ENCODE measurements around the gene PIAS4. TPM values are rescaled to one million over a fixed set of nuclear protein-coding genes. Genes with fewer than 3 reads are reported as not detected.

The PIAS4 gene
- total and polyA plus RNA-seq, 9 of the 15 experiments (the other 6 are each of a cell fraction or from before 2014, with no cell fraction given): 0.27 to 34.9 (median 14.4) TPM

GRCh38 chr19:3959766-3960131 lies 47.8 kb upstream of the PIAS4 start (continued):
- TF ChIP-seq, protein P1, sequence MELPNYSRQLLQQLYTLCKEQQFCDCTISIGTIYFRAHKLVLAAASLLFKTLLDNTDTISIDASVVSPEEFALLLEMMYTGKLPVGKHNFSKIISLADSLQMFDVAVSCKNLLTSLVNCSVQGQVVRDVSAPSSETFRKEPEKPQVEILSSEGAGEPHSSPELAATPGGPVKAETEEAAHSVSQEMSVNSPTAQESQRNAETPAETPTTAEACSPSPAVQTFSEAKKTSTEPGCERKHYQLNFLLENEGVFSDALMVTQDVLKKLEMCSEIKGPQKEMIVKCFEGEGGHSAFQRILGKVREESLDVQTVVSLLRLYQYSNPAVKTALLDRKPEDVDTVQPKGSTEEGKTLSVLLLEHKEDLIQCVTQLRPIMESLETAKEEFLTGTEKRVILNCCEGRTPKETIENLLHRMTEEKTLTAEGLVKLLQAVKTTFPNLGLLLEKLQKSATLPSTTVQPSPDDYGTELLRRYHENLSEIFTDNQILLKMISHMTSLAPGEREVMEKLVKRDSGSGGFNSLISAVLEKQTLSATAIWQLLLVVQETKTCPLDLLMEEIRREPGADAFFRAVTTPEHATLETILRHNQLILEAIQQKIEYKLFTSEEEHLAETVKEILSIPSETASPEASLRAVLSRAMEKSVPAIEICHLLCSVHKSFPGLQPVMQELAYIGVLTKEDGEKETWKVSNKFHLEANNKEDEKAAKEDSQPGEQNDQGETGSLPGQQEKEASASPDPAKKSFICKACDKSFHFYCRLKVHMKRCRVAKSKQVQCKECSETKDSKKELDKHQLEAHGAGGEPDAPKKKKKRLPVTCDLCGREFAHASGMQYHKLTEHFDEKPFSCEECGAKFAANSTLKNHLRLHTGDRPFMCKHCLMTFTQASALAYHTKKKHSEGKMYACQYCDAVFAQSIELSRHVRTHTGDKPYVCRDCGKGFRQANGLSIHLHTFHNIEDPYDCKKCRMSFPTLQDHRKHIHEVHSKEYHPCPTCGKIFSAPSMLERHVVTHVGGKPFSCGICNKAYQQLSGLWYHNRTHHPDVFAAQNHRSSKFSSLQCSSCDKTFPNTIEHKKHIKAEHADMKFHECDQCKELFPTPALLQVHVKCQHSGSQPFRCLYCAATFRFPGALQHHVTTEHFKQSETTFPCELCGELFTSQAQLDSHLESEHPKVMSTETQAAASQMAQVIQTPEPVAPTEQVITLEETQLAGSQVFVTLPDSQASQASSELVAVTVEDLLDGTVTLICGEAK (IDR thresholded peaks at IDR 0.05): no peak
- TF ChIP-seq, protein P1 (CRISPR knock-in tag; IDR thresholded peaks at IDR 0.05): no peak
